ENCODE measurements around the gene MCOLN1. TPM values are rescaled to one million over a fixed set of nuclear protein-coding genes. Genes with fewer than 3 reads are reported as not detected.

The MCOLN1 gene
- polyA plus RNA-seq, 1 experiment = 12.8 TPM

DNA sequence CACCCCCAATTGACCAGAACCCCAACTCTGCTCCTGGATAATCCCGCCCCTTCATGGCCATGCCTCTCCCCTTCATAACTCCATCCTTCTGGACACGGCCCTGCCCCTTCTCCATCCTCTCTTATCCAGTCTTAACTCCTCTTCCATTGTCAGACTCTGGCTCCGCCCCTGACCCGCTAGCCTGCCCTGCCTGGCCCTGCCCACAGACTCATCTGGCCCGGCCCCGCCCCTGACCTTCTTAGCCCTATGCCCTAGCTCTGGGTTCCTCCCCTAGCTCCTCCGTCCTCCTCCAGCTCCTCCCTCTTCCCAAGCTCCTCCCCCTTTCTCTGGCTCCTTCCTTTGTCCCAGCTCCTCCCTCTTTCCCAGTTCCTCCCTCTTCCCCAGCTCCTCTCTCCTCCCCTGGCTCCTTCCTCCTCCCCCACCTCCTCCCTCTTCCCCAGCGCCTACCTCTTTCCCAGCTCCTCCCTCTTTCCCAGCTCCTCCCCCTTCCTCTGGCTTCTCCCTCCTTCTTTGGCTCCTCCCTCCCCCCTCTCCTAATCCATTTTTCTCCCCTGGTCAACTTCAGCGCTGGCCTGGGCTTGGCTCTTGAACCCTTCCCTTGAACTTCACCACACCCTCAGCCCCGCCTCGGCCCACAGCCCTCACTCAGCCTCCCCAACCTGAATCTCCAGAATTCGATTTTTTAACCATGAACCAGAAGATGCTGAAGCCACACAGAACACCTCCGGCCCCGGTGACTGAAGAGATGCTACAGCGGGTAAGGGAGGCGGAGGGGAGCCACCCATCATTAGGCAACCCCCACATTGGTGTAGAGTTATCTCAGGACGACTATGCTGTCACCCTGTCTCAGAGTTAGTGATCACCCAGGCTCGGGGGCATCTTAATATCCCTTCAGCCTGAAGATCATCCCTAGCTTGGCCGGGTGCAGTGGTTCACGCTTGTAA, 15.8 kb upstream of the MCOLN1 start:
- ChIA-PET CTCF (interaction anchor here (0.6 kb wide), 1 partner anchor 1075 kb away, joined by 5 read pairs; no protein-coding TSS in a partner anchor), POLR2A (interaction anchor here (1.4 kb wide), 1 partner anchor 9 kb away, joined by 6 read pairs; the partner anchor contains the start of gene ZNF358)
- TF ChIP-seq, protein P1, sequence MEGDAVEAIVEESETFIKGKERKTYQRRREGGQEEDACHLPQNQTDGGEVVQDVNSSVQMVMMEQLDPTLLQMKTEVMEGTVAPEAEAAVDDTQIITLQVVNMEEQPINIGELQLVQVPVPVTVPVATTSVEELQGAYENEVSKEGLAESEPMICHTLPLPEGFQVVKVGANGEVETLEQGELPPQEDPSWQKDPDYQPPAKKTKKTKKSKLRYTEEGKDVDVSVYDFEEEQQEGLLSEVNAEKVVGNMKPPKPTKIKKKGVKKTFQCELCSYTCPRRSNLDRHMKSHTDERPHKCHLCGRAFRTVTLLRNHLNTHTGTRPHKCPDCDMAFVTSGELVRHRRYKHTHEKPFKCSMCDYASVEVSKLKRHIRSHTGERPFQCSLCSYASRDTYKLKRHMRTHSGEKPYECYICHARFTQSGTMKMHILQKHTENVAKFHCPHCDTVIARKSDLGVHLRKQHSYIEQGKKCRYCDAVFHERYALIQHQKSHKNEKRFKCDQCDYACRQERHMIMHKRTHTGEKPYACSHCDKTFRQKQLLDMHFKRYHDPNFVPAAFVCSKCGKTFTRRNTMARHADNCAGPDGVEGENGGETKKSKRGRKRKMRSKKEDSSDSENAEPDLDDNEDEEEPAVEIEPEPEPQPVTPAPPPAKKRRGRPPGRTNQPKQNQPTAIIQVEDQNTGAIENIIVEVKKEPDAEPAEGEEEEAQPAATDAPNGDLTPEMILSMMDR (IDR thresholded peaks at IDR 0.05; ENCODE audit: low read depth, low read length) = no peak
- Histone ChIP-seq H3K4me3 (ENCODE audit: low read depth, low read length) (no peak overlapping the region), H3K9me3 (ENCODE audit: control insufficient read depth, insufficient read depth, low read length) (peaks cover 9% of the 10 kb centered on the region; the same call in 1 of the 2 replicates), H3K27me3 (ENCODE audit: control insufficient read depth, insufficient read depth, low read length) (peaks cover 9% of the 10 kb centered on the region), H3K27ac (ENCODE audit: low read depth, low read length) (no peak overlapping the region)
- no peak for DNase-seq (ENCODE audit: low read depth, low spot score)

DNA sequence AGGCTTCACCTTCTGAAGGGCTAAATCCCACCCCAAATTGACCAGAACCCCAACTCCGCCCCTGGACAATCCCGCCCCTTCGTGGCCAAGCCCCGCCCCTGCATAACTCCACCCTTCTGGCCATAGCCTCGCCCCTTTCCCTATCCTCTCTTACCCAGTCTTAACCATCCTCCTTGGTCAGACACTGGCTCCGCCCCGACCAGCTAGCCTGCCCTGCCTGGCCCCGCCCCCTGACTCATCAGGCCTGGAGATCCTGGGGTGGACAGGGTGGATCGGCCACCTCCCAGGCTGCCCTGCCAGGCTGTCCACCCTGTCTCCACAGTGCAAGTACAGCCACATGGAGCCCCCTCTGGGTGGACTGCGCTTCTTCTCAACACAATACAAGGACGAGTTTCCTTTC, 14.5 kb upstream of the MCOLN1 start:
- H3K27me3 ChIP-seq (ENCODE audit: control insufficient read depth, insufficient read depth, low read length) = peaks cover 3% of the 10 kb centered on the region
- peak; percentile 37 for DNase-seq (ENCODE audit: low read depth, low spot score)
- no peak overlapping the region for H3K4me3 ChIP-seq (ENCODE audit: low read depth, low read length)
- H3K27ac ChIP-seq (ENCODE audit: low read depth, low read length) = no peak overlapping the region
- H3K9me3 ChIP-seq (ENCODE audit: control insufficient read depth, insufficient read depth, low read length) = peaks cover 9% of the 10 kb centered on the region; the same call in 1 of the 2 replicates
- CTCF ChIA-PET = no interaction called here
- POLR2A ChIA-PET = no interaction called here
- TF ChIP-seq, protein P1 (IDR thresholded peaks at IDR 0.05; ENCODE audit: low read depth, low read length) = no peak

DNA sequence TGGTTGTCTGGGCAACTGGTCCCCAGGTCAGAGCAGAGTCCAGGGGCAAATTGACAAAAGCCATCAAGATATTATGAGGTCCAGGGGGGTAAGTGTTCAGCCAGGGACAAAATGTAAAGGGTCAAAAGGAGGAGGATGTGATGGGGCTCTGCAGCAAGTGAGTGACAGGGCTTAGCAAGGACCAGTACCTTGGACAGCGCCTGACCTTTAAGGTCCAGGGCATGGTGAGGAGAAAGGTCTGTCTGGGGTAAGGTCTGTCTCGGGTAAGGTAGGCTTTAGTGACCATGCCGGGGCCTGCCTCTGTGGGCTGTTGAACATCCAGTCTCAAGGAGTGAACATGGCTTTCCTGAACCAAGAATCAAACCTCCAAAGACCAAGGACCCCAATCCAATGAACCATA, 12.8 kb upstream of the MCOLN1 start:
- TF ChIP-seq, protein P1 (IDR thresholded peaks at IDR 0.05; ENCODE audit: low read depth, low read length) = no peak
- Histone ChIP-seq H3K27me3 (ENCODE audit: control insufficient read depth, insufficient read depth, low read length) (no peaks in the 10 kb centered on the region), H3K9me3 (ENCODE audit: control insufficient read depth, insufficient read depth, low read length) (peaks cover 9% of the 10 kb centered on the region; the same call in 1 of the 2 replicates), H3K27ac (ENCODE audit: low read depth, low read length) (no peak overlapping the region), H3K4me3 (ENCODE audit: low read depth, low read length) (no peak overlapping the region)
- CTCF ChIA-PET = interaction anchor here (1.8 kb wide), 1 partner anchor 59 kb away, joined by 7 read pairs; no protein-coding TSS in a partner anchor
- DNase-seq (ENCODE audit: low read depth, low spot score) = no peak
- POLR2A ChIA-PET = no interaction called here

DNA sequence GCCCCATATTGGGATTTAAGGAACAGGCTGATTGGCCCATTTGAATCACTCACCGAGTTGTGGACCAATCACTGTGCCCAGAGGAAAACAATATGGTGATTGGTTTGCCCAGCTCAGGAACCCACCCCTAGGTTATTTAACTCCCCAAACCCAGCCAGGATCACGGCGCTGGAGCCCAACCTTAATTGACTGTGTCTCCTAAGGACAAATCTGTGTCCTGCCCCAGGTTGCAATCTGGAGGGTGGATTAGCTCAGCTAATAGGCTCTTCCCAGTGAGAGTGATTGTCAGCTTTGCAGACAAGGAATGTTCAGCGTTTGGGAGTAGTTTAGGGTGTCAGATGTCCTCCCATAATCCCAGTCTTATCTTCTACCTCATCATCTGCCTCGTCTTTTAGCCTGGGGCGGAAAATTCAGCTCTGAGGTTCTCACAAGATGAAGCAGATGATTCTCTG, 10.0 kb upstream of the MCOLN1 start:
- ChIA-PET CTCF (no interaction called here), POLR2A (no interaction called here)
- H3K4me3 ChIP-seq (ENCODE audit: low read depth, low read length) = no peak overlapping the region
- TF ChIP-seq, protein P1 (IDR thresholded peaks at IDR 0.05; ENCODE audit: low read depth, low read length) = no peak
- no peak overlapping the region for H3K27ac ChIP-seq (ENCODE audit: low read depth, low read length)
- no peaks in the 10 kb centered on the region for H3K27me3 ChIP-seq (ENCODE audit: control insufficient read depth, insufficient read depth, low read length)
- H3K9me3 ChIP-seq (ENCODE audit: control insufficient read depth, insufficient read depth, low read length) = peaks cover 6% of the 10 kb centered on the region; the same call in 1 of the 2 replicates
- no peak for DNase-seq (ENCODE audit: low read depth, low spot score)
